Measurements from ENCODE around the gene FGF18.

The FGF18 gene

DNA sequence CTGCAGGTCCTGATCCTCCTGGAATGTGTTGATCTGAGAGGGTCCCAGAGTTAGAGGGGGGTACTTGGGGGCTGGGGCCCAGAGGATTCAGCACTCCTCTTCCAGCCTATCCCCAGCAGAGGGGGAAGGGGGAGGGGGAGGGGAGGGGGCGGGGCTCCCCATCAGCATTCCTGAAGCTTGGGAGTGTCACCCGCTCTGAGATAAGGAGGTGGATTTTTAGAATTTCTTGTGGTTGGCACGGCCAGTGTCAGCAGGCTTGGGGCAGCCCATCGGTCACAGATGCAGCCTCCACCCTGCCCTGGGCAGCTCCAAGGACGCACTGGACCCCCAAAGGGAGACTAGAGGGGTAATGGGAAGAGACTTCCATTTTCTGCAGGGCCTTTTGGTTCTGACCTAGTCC is 5.3 kb downstream of the FGF18 start:
- no peak for DNase-seq

DNA sequence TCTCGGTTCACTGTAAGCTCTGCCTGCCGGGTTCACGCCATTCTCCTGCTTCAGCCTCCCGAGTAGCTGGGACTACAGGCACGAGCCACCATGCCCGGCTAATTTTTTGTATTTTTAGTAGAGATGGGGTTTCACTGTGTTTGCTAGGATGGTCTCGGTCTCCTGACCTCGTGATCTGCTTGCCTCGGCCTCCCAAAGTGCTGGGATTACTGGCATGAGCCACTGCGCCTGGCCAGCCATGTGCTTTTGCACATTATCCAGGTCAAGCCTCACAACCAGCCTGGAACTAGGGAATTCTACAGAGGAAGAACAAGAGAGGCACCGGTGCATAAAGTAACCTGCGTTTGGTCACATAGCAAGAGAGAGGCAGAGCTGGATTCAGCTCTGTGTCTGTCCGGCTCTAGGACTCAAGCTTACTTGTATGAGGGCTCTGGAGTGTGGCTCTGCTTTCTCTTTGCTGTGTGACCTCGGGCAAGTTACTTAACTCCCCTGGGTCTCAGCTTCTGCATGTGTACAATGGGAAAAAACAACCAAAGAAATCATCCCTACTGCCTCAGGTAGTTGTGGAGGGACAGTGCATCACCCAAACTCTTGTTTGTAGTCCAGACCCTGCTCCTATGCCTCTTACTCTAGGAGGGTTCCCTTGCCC is 6.3 kb downstream of the FGF18 start:
- DNase-seq, result no peak

DNA sequence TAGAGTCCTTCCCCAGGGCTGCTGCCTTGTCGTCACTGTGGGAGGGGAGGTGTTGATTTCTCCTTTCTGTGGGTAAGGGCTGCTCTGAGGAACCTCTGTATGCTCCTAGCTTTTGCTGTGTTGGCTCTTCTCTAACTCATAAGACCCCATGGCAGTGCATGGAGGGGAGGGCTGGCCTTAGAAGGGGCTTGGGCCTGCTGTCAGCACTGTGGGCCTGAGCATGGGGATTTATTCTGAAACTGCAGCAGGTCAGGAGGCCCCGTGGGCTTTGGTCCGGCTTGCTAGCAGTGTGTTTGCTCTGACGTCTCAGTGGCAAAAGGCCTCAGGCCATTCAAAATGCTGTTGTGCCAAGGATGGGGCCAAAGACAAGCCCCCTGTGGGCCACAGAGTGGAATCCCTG is 6.8 kb downstream of the FGF18 start:
- DNase-seq, result no peak

DNA sequence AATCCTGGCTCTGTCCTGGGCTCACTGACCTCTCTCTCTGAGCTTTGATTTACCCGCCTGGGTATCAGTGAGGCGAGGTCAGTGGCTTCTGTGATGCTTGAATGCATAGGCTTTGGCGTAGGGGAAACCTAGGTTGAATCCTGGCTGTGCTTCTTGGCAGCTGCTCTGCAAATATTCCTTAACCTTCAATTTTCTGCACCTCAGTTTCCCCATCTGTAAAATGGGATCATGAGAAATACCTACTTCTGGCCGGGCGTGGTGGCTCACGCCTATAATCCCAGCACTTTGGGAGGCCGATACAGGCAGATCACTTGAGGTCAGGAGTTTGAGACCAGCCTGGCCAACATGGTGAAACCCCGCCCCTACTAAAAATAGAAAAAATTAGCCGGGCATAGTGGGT is 7.2 kb downstream of the FGF18 start:
- DNase-seq, result no peak

DNA sequence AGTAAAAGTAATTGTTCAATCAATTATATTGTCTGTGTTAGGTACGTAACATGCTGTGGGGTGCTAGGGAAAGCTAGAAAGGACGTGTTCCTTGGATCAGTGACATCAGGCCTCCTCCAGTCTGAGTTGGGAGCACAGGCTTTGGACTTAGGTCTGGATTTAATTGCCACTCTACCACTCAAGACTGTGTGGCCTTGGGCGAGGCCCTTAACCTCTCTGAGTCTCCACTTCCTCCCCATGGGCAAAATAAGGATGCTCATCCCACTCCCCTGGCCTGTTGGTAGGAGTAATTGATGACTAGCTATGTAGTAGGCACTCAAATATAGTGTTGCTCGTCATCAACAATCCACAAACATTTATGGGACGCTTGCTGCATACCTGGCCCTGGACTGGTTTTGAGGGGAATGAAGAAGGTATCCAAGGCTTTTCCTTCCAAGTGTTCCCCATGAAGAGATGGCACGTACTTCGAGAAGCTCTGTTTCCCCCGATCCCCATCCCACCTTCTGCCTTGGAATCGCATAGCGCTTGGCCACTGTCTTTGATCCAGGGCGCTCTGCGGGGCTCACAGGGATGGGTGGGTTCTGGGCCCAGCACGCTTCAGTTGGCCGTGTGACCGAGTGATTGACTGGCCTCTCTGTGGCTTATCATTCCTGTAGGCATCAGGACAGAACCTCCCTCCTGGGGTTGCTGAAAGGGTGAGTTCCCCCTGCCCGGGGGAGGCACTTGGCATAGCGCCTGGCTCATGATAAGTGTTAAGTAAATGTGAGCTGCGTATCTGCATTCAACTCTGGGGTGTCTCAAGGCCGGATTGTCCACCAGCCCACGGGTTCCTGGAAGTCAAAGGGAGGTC is 8.1 kb downstream of the FGF18 start:
- no peak for DNase-seq

DNA sequence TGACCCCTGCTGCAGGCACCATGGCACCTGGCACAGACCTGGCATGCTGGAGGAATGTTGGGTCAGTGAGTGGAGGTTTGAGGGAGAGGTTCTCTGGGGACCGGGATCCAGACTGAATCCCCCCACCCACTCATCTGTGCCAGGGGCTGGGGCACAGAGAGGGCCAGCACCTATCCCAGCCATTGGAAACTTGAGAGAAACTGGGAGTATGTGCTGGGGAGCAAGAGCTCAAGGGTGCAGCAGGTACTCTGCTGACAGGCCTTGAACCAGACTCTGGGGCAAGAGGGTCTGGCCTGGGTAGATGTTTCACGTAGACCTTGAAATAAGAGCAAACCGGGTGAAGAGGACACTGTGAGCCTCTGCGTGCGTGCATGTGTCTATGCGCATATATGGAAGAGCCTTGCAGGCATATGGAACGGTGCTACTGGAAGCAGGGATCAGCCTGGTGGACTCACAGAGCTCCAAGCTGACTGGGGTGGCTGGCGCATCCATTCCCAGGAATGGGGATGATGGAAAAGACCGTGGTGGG is 8.8 kb downstream of the FGF18 start:
- no peak for DNase-seq

DNA sequence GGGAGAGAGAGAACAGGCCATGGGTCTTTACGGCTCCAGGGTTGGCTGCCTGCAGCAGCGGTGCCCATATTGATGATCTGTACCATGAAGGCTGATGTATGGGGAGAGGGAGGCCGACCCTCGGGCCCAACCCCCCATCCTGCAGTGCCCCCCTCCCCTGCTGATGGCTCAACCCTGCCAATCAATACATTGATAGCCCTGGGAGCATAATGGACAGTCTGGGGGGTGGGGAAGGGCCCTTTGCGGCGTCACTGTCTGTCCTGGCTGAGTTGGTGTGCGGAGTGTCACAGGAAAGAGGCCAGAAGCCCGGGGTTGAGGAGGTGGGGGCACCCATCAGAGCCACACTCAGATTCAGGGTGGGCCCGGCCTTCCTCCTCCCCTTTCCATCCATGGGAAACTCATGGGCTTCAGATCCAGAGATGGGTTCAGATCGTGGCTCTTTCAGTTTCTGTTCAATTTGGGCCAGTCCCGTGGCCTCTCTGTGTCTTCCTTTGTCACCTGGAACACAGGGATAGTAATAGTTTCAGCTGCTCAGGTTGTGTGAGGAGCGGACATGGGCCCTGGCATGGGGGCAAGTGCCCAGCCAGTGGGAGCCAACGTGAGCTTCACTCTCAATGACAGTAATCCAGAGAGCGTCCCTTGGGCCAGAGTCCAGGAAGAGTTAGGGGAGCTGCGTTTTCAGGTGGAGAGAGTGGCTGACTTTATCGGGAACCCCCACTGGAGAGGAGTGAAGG is 9.5 kb downstream of the FGF18 start:
- no peak for DNase-seq

DNA sequence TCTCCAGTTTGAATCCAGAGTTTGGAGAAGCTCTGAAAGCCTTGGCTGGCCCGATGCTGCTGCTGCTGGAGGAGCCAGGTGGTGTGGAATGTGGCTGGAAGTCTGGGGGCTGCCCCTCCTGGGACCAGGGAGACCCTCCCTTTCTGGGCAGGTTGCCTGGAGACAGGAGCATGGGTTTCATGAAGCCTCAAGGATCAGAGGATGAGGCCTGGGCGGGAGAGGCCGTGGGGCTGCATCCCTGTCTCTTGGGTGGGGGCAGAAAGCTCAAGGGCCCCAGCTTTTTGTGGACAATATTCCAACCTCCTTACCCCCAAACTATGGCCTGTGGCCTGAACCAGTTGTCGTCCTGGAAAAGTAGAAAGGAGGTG is 10.1 kb downstream of the FGF18 start:
- no peak for DNase-seq

DNA sequence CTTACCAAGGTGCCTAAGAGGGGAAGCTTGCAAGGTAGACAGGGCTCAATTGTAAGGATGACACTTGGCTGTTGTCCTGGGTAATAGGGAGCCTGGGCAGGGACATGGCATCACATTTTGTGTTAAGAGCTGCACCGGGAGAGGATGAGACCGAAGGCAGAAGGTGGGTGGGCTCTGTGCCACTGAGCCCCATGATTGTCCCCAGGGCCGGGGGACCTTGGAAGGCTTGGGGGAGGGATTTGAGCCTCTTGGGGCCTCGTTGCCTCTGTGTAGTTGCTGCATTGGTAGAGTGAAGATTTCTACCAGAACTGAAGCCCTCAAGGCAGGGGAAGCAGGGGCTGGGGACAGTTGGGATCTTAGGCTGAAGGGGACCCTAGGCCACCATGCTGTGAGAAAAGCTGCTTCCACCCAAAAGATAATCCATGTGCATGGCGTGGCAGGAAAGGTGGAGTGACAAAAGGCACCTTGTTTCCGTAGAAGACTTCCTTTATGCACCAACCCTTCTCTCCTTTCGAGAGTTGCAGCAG is 11.9 kb downstream of the FGF18 start:
- no peak for DNase-seq

DNA sequence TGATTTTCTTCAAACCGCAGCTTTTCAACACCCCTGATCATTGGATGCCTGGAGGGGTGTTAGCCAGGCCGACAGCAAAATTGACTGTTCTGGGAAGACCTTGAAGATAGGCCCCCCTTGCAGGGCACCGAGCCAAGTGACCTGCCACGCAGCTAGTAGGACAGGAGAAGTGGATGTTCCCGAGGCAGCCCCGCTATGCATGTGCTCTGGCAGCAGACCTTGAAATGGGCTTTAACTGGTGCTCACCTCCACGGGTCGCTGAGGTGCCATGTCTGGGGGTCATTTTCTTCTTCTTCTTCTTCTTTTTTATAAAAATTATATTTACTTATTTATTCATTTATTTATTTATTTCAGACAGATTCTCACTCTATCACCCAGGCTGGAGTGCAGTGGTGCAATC is 12.6 kb downstream of the FGF18 start:
- no peak for DNase-seq

DNA sequence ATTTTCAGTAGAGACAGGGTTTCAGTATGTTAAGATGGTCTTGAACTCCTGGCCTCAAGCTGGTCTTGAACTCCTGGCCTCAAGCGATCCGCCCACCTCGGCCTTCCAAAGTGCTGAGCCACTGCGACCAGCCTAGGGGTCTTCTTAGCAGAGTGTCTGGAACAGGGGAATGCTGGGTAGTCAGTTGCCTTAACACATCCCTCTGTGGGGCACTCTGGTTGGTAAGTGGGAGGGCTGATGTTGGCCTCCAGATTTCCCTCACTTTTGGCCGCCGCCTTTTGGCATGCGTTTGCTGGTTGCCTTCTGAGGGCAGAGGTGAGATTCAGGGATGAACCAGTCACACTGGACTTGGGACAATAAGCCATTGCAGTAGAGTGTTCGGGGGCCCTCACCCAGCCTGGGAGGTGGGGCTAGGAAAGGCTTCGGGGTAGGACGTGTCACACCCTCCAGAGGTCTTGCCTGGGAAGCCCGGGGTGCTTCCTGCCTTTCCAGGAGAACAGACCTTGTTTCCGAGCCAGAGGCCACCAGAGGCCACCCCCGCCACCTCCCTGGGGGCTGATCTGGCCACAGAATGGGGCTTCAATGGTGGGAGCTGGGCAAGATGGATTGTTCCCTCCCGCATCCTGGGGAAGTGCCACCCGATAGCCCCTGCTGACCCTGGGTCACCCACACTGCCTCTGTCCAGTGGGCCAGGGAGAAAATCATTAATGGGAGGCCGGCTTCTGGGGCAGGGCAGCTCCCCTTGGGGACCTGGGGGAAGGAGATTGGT is 13.3 kb downstream of the FGF18 start:
- DNase-seq, result no peak

DNA sequence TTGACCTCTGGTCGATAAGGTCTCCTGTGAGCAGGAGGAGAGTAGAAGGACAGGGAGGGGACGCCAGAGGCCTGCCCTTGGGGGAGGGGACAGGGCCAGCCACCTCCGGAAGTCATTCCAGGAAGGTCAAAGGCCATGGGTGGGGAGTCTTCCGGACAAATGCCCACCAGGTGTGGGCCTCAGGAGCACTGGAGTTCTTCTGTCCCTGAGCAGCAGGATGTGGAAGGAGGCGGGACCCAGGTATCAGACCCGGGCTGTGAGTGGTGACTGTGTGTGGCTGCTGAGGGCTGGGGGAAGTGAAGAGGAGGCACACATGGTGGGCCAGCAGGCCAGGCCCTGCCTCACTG is 13.9 kb downstream of the FGF18 start:
- no peak for DNase-seq

DNA sequence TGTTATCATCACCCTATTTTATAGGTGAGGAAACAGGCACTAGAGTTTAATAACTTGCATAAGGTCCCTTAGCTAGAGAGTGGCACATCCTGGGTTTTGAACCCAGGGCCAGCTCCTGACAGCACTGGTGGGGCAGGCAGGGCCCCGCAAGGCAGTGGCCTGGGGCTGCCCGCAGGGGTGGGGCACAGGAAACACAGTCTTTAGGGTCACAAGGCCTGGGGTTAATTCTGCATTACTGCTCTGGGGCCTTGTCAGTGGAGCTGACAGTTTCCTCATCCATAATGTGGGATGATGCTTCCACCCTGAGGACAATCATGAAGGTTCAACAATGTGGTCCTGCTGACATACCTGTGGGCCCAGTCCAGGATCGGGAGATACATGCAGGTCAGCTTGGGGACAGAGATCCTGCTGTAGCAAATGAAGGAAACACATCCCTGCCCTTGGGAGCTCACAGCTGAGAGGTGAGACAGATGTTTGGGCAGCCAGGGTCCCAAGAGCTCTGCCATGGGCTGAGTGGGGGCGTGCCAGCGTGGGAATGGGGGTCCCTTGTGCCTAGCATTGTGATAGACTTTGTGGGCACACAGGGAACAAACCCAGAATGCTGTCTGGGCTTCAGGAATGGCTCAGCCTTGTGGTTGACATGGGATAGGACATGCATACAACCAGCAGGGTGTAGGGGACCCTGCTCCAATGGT is 14.7 kb downstream of the FGF18 start:
- DNase-seq, result no peak

DNA sequence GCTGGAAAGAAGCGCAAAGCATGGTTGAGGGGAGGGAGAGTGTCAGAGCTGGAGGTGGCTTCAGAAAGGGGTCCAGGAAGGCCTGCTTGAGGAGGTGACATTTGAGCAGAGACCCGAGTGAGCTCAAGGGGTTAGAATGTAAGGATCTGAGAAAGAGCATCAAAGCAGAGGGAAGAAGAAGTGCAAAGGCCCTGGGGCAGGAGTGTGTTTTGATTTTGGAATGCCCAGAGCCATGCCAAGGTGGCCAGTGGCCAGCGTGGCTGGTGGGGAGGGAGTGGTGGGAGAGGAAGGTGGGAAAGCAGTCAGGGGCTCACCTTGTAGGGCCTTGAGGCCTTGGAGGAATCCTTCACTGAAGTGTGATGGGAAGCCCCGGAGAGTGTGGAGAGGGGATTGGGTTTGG is 15.4 kb downstream of the FGF18 start:
- no peak for DNase-seq

DNA sequence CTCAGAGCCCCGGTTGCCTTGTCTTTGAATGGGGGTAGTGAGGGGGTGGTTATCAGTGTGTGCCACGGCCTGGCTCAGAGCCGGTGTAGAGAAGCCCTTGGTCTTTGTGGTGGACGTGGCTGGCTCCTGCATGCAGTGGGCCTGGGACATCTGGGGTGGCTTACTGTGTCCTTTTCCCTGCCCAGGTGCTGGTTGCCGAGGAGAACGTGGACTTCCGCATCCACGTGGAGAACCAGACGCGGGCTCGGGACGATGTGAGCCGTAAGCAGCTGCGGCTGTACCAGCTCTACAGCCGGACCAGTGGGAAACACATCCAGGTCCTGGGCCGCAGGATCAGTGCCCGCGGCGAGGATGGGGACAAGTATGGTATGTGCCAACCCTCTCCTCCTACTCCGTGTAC is 16.5 kb downstream of the FGF18 start:
- no peak for DNase-seq

DNA sequence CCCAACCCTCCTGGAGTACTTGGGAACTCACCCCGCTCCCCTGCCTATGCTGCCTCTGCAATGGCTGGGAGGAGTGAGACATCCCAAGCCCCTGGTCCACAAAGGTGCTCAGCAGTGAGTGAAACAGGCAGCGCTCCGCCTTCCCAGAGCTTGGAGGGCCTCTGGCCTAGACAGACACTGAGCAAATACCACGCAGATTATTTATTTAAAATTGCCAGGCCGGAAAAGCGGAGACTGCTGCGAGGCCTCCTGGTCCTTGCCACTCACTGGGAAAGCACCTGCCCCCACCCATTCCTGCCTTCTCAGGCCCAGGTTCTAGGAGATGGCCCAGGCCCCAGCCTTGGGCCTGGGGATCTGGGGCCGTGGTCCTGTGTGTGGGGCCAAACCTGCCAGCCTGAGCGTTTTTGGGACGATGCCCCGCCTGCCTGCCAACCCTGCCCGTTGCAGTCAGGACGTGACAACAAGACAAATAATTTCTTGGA is 17.4 kb downstream of the FGF18 start:
- DNase-seq, result no peak

DNA sequence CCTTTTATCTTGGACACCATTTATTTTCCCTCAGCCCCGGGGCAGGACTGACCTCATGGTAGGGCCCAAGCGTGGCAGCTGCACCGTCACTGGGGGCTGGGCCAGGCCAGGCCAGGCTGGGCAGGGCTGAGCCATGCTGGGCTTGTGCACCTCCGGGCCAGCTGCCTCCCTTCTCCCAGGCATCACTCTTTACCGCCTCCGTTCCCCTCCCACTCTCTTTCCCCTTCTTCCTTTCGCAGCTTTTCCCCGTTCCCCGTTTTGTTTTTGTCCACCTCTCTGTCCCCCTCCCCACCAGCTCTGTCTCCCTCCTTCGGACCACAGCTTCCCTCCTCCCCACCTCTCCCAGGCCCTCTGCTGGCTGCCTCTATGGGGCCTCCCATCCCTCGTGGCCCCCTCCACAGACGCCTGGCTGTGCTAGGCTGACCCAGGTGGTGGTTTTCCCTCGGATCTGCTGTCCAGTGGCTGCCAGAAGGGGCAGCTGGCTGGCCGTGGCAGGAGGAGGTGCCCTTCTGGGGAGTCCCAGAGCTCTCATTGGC is 17.9 kb downstream of the FGF18 start:
- no peak for DNase-seq

DNA sequence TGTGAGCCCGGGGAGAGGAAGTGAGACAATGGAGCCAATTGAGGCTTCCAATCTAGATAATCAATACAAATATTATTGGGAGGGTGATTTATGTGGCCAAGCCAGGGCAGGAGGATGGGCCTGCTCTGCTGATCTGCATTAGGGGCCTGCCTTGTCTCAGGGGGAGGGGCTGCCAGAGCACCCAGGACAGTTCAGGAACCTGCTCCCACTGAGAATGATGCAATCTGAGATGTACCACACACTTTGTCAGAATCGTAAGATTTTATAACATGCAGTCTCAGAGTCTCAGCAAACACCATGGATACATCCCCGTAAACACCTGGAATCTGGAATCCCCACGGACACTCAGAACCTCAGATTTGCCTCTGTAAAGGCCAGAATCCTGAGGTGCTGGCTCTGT is 19.3 kb downstream of the FGF18 start:
- DNase-seq, result no peak

DNA sequence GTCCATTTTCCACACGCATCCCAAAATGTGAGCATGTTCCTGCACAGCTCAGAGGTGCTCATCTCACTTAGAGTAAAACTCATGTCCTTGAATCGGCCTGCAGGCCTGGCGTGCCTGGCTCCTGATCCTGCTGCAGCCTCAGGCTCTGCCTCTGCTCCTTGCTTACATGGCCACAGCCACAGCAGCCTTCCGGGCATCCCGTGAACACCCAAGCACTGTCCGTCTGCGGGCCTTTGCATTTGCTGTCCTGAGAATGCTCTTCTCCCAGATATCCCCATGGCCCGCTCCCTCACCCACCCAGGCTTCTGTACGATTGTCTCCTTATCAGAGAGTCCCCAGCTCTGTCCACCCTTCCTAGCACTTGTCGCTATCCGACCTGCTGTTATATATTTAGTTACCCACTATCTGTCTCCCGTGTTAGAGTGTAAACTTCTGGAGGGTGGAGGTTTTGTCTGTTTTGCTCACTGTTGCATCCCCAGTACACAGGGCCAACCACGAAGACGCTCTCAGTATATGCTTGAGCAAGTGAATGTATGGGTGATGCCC is 21.9 kb downstream of the FGF18 start:
- no peak for DNase-seq

DNA sequence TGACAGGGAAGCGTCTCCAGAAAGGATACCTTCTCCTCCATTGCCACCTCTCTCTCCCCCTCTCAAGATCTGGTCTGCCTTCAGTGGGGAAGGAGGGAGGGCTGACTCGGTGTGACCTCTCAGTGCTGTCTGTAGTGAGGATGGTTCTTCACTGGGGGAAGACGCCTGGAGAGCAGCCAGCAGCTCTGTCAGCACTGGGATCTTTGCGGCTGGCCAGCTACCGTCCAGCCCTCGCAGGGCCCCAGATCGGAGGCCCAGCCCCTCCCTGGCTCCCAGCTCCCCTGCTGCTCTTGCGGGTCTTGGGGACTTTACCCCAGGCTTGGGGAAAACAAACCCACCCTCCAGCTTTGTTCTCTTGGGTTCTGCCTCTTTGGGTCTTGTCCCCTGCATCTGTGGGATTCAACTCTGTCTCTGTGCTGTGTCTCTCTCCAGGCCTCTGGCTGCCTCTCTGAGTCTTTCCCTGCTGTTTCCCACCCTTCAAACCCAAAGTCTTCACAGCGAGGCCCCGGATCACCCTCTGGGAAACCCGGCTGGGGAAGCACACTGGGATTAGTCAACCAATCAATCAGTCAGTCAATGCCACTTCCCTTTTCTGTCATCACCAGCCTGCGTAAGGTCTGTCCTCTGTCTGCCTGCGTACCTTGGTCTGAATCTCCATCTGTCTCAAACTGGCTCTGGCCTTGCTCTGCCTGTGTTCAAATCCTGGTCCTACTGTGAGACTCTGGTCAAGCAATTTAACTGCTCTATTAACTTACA is 23.0 kb downstream of the FGF18 start:
- no peak for DNase-seq

DNA sequence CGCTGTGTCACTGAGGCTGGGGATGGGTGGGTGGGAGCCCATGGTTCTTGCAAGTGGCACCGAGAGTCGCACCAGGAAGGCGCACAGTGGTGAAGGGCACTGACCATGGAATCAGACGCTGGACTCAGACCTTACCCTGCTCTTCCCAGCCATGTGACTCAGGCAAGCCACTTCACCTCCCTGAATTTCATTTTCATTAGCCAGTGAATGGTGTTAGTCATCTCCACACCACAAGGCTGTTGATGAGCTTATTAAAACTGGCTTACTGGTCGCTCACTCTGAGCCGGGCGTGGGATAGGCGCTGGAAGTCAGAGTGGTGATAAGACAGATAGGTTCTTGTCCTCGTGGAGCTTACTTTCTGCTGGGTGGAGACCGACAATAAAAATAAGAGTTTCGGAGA is 25.1 kb downstream of the FGF18 start:
- DNase-seq, result no peak
